HS-5 (cell line): ENCODE measurements around the gene GPR146.

Experiments used
- DNase-seq: peaks from one replicate; pipeline ENCODE4 v3.0.0-alpha.2; 2012; ENCODE audit warnings: low read depth

The GPR146 gene

GRCh38 chr7:1045069-1046063 is 1.0 kb downstream of the GPR146 start:
- DNase-seq: no peak

GRCh38 chr7:1046722-1047679 is 2.7 kb downstream of the GPR146 start:
- no peak for DNase-seq

GRCh38 chr7:1049006-1049741 is 4.8 kb downstream of the GPR146 start:
- DNase-seq: no peak

- DNase-seq: no peak
Measured at GRCh38 chr7:1049801-1050200, 5.5 kb downstream of the GPR146 start.

GRCh38 chr7:1050254-1050906 is 6.0 kb downstream of the GPR146 start:
- DNase-seq: no peak

GRCh38 chr7:1050956-1051690 is 6.8 kb downstream of the GPR146 start:
- DNase-seq: no peak

- DNase-seq: no peak
Measured at GRCh38 chr7:1052031-1052818, 7.9 kb downstream of the GPR146 start.

GRCh38 chr7:1053002-1053411 is 8.7 kb downstream of the GPR146 start:
- DNase-seq: no peak

- DNase-seq: no peak
Measured at GRCh38 chr7:1053816-1054370, 9.5 kb downstream of the GPR146 start.

- DNase-seq: no peak
Measured at GRCh38 chr7:1054438-1054837, 10.1 kb downstream of the GPR146 start.

- DNase-seq: no peak
Measured at GRCh38 chr7:1054861-1055450, 10.6 kb downstream of the GPR146 start.

- DNase-seq: no peak
Measured at GRCh38 chr7:1055491-1055955, 11.2 kb downstream of the GPR146 start.

- DNase-seq: no peak
Measured at GRCh38 chr7:1055956-1056784, 11.8 kb downstream of the GPR146 start.

GRCh38 chr7:1056785-1057410 is 12.6 kb downstream of the GPR146 start:
- DNase-seq: no peak

GRCh38 chr7:1057416-1058291 is 13.3 kb downstream of the GPR146 start:
- DNase-seq: no peak

GRCh38 chr7:1058311-1058710 is 14.0 kb downstream of the GPR146 start:
- no peak for DNase-seq

GRCh38 chr7:1058821-1059199 is 14.5 kb downstream of the GPR146 start:
- DNase-seq: no peak
